A549 (cell line): ENCODE results near the gene BPGM. TPM values are rescaled to one million over a fixed set of nuclear protein-coding genes. Genes with fewer than 3 reads are reported as not detected.

ENCODE experiments used
- ATAC-seq, 2 experiments: fragments of 200-7000 bp in 1 of 2; fragments of >200 bp in 1 of 2; cut with Nextera tagmentation in 1 of 2; cut with Tn5 transposase in 1 of 2; 3 replicates each; pipeline versions ENCODE4 v1.8.0 to v1.9.1; 2018 to 2020; ENCODE audit warnings: mild to moderate bottlenecking in 1 of 2, moderate library complexity in 1 of 2
- CTCF ChIA-PET: fragments of 300-600 bp; sonication (Branson Sonifier 250); formaldehyde crosslinking; extraction: SDS; loops from one replicate; lab custom pipeline; 2021; ENCODE audit warnings: antibody characterized with exemption, inconsistent platforms; lab: Yijun Ruan, JAX
- POLR2A ChIA-PET: fragments of 350-600 bp; formaldehyde crosslinking; extraction: SDS; loops from one replicate; lab custom pipeline; 2021; ENCODE audit warnings: antibody characterized with exemption, inconsistent platforms; lab: Yijun Ruan, JAX
- DNase-seq, 2 experiments: peaks; one replicate each; pipeline versions ENCODE4 v3.0.0 to v3.0.0-alpha.2; 2011 to 2016; ENCODE audit warnings: low read depth in 1 of 2, low spot score in 1 of 2
- FAIRE-seq: peaks from 2 replicates; lab custom pipeline; 2011; peaks lifted over from hg19 to GRCh38; lab: Jason Lieb, UNC
- H3K27ac ChIP-seq, 2 experiments: fragments of >200 bp; sonication (Bioruptor Twin); formaldehyde crosslinking; 3 replicates each; pipeline ENCODE4 v1.5.1; 2016 to 2017
- H3K4me1 ChIP-seq: fragments of >200 bp; sonication (Bioruptor Twin); formaldehyde crosslinking; 3 replicates; pipeline ENCODE4 v1.6.1; 2016
- H3K4me2 ChIP-seq: fragments of >200 bp; sonication (Bioruptor Twin); formaldehyde crosslinking; 3 replicates; pipeline ENCODE4 v1.6.1; 2016
- H3K4me3 ChIP-seq: fragments of >200 bp; sonication (Bioruptor Twin); formaldehyde crosslinking; 3 replicates; pipeline ENCODE4 v1.5.1; 2016
- H3K9me3 ChIP-seq: fragments of >200 bp; sonication (Bioruptor Twin); formaldehyde crosslinking; 3 replicates; pipeline ENCODE4 v1.6.1; 2016
- BCL3 ChIP-seq: fragments of >200 bp; sonication (Bioruptor Twin); formaldehyde crosslinking; IDR thresholded peaks from 3 replicates; pipeline ENCODE4 v1.6.1; 2016
- BHLHE40 ChIP-seq: IDR thresholded peaks from 2 replicates; pipeline ENCODE4 v1.6.1; 2012; ENCODE audit warnings: low read depth, low read length, inconsistent platforms
- CEBPB ChIP-seq, 2 experiments: fragments of >200 bp in 1 of 2; sonication (Bioruptor Twin) in 1 of 2; formaldehyde crosslinking in 1 of 2; IDR thresholded peaks; 2 replicates each; pipeline ENCODE4 v1.6.1; 2012 to 2016
- CHD4 ChIP-seq: fragments of 200-600 bp; sonication (generic); IDR thresholded peaks from 2 replicates; pipeline ENCODE4 v1.6.1; 2016; ENCODE audit warnings: antibody characterized with exemption, mild to moderate bottlenecking, borderline replicate concordance
- EHMT2 ChIP-seq: fragments of 200-600 bp; sonication (generic); IDR thresholded peaks from 2 replicates; pipeline ENCODE4 v1.6.1; 2016; ENCODE audit warnings: antibody characterized with exemption, low read depth, mild to moderate bottlenecking, moderate library complexity
- EP300 ChIP-seq, 2 experiments: fragments of >200 bp; sonication (Bioruptor Twin); formaldehyde crosslinking; IDR thresholded peaks; 2 replicates in 1 of 2; 3 replicates in 1 of 2; pipeline ENCODE4 v1.6.1; 2016 to 2017
- ESRRA ChIP-seq: fragments of 150-350 bp; IDR thresholded peaks from 2 replicates; pipeline ENCODE4 v1.6.1; 2014; ENCODE audit warnings: mild to moderate bottlenecking, low read length, borderline replicate concordance
- FOSL2 ChIP-seq, 2 experiments: fragments of 450-650 bp in 1 of 2; fragments of >200 bp in 1 of 2; sonication (Bioruptor Twin) in 1 of 2; formaldehyde crosslinking; IDR thresholded peaks; 2 replicates each; pipeline versions ENCODE4 v1.5.0 to v1.6.1; 2016 to 2020; ENCODE audit warnings: mild to moderate bottlenecking in 1 of 2, moderate library complexity in 1 of 2
- FOXS1 ChIP-seq: fragments of 250-450 bp; sonication (Bioruptor Pico); IDR thresholded peaks from 2 replicates; pipeline ENCODE4 v1.5.0; 2020; ENCODE audit warnings: mild to moderate bottlenecking, moderate library complexity
- GATA3 ChIP-seq: IDR thresholded peaks from 2 replicates; pipeline ENCODE4 v1.6.1; 2012; ENCODE audit warnings: borderline replicate concordance
- HDAC2 ChIP-seq: fragments of 200-600 bp; sonication (generic); IDR thresholded peaks from 2 replicates; pipeline ENCODE4 v1.6.1; 2016
- HMGXB4 ChIP-seq: fragments of 250-450 bp; sonication (Bioruptor Pico); IDR thresholded peaks from 2 replicates; pipeline ENCODE4 v1.5.0; 2021; ENCODE audit warnings: mild to moderate bottlenecking, moderate library complexity, borderline replicate concordance
- HOXA7 ChIP-seq: fragments of 250-450 bp; sonication (Bioruptor Pico); IDR thresholded peaks from 2 replicates; pipeline ENCODE4 v1.5.0; 2020; ENCODE audit warnings: mild to moderate bottlenecking, moderate library complexity
- HOXB13 ChIP-seq: fragments of 250-450 bp; sonication (Bioruptor Pico); IDR thresholded peaks from 2 replicates; pipeline ENCODE4 v1.5.0; 2020; ENCODE audit warnings: low read depth, mild to moderate bottlenecking, moderate library complexity
- JUN ChIP-seq, 2 experiments: fragments of >200 bp; sonication (Bioruptor Twin); formaldehyde crosslinking; IDR thresholded peaks; 2 replicates in 1 of 2; 3 replicates in 1 of 2; pipeline ENCODE4 v1.6.1; 2016 to 2017
- MAZ ChIP-seq: fragments of 150-350 bp; IDR thresholded peaks from 2 replicates; pipeline ENCODE4 v1.6.1; 2014; ENCODE audit warnings: antibody characterized with exemption, low read depth, low read length, borderline replicate concordance
- MYC ChIP-seq: IDR thresholded peaks from 2 replicates; pipeline ENCODE4 v1.6.1; 2012; ENCODE audit warnings: mild to moderate bottlenecking, inconsistent platforms, low read length, improper control_type of control experiment, borderline replicate concordance
- NPAS2 ChIP-seq: fragments of 250-450 bp; sonication (Bioruptor Pico); IDR thresholded peaks from 2 replicates; pipeline ENCODE4 v1.8.0; 2022; ENCODE audit warnings: mild to moderate bottlenecking, moderate library complexity, borderline replicate concordance
- PBX3 ChIP-seq: IDR thresholded peaks from 2 replicates; pipeline ENCODE4 v1.6.1; 2012
- PHF8 ChIP-seq: fragments of 200-600 bp; sonication (generic); IDR thresholded peaks from 2 replicates; pipeline ENCODE4 v1.6.1; 2016; ENCODE audit warnings: low read depth, mild to moderate bottlenecking, antibody characterized with exemption, moderate library complexity, borderline replicate concordance
- POLR2AphosphoS2 ChIP-seq: conservative IDR thresholded peaks from 2 replicates; pipeline ENCODE4 v1.6.1; 2012; ENCODE audit warnings: low read length, improper control_type of control experiment, inconsistent platforms
- RAD21 ChIP-seq, 2 experiments: fragments of >200 bp in 1 of 2; sonication (Bioruptor Twin) in 1 of 2; formaldehyde crosslinking in 1 of 2; IDR thresholded peaks in 1 of 2; conservative IDR thresholded peaks in 1 of 2; 2 replicates in 1 of 2; 3 replicates in 1 of 2; pipeline ENCODE4 v1.6.1; 2012 to 2018; ENCODE audit warnings: inconsistent platforms in 1 of 2
- RCOR1 ChIP-seq: fragments of 150-350 bp; IDR thresholded peaks from 2 replicates; pipeline ENCODE4 v1.6.1; 2014; ENCODE audit warnings: antibody characterized with exemption, low read length, low read depth
- REST ChIP-seq: fragments of 200-600 bp; sonication (generic); IDR thresholded peaks from 2 replicates; pipeline ENCODE4 v1.6.1; 2016; ENCODE audit warnings: antibody characterized with exemption, mild to moderate bottlenecking, moderate library complexity
- RFX5 ChIP-seq: fragments of 450-650 bp; IDR thresholded peaks from 2 replicates; pipeline ENCODE4 v1.7.1; 2014; ENCODE audit warnings: antibody characterized with exemption, mild to moderate bottlenecking, moderate library complexity
- SMC3 ChIP-seq: fragments of >200 bp; sonication (Bioruptor Twin); formaldehyde crosslinking; IDR thresholded peaks from 3 replicates; pipeline ENCODE4 v1.6.1; 2018; ENCODE audit warnings: inconsistent platforms
- WGBS: methylation state at CpG from one replicate; pipeline ENCODE4 v1.1.6; 2017; ENCODE audit errors: missing lambda C conversion rate; 5-methylcytosine and 5-hydroxymethylcytosine counted together
- polyA plus RNA-seq, 4 experiments: library from polyadenylated mRNA; depleted of rRNA in 3 of 4; stranded (reverse); fragments of >200 nt; fragmentation: RNase III in 1 of 4; extraction: RNeasy Plus Mini Kit Qiagen cat#74134 plus additional on column Dnase treatment in 1 of 4; gene quantifications; 2 replicates in 3 of 4; 3 replicates in 1 of 4; pipeline ENCODE4 v1.2.3, GENCODE V29; 2011 to 2017

Gene BPGM
- polyA plus RNA-seq, 2 of the 4 experiments (the other 2 are of a cell fraction): 19.4 to 28.3 TPM

GRCh38 chr7:134649226-134649775 is 2.6 kb downstream of the BPGM start:
- no peak for FAIRE-seq
- DNase-seq: no peak
- H3K4me2 ChIP-seq: no peak overlapping the region

GRCh38 chr7:134651991-134652390 is 5.3 kb downstream of the BPGM start:
- ChIA-PET CTCF (interaction anchor here (0.7 to 1.2 kb wide), 2 partner anchors 19 to 115 kb away, joined by 3 read pairs; no protein-coding TSS in a partner anchor), POLR2A (no interaction called here)
- Histone ChIP-seq H3K27ac (no peak overlapping the region), H3K4me2 (no peak overlapping the region), H3K9me3 (no peaks in the 10 kb centered on the region), H3K4me3 (no peak overlapping the region), H3K4me1 (no peaks in the 10 kb centered on the region)
- WGBS: 92% methylated on average over 4 of the region's 4 CpGs
- DNase-seq: no peak
- FAIRE-seq: no peak
- no peak for ATAC-seq
- TF ChIP-seq HOXA7 (CRISPR knock-in tag): no peak
- no peak for TF ChIP-seq GATA3
- TF ChIP-seq BCL3: no peak
- TF ChIP-seq RCOR1: no peak
- no peak for TF ChIP-seq MYC
- TF ChIP-seq RAD21 (conservative IDR thresholded peaks at IDR 0.05 in 1 of 2, IDR thresholded peaks at IDR 0.05 in 1 of 2): no peak
- no peak for TF ChIP-seq CHD4
- no peak for TF ChIP-seq PHF8
- TF ChIP-seq CEBPB (IDR thresholded peaks at IDR 0.05): no peak
- no peak for TF ChIP-seq POLR2AphosphoS2
- no peak for TF ChIP-seq HDAC2

More at GRCh38 chr7:134649226-134649775, 2.6 kb downstream of the BPGM start:
- CTCF ChIA-PET: interaction anchor here (0.6 to 8.2 kb wide), 4 partner anchors 11 to 217 kb away, joined by 3 to 80 read pairs (median 3); no protein-coding TSS in a partner anchor
- no peak for ATAC-seq
- H3K27ac ChIP-seq: no peak overlapping the region
- H3K4me1 ChIP-seq: peaks cover 9% of the 10 kb centered on the region; the same call in 2 of the 3 replicates
- WGBS: 87% methylated on average over 3 of the region's 3 CpGs
- H3K4me3 ChIP-seq: no peak overlapping the region
- H3K9me3 ChIP-seq: no peaks in the 10 kb centered on the region
- POLR2A ChIA-PET: no interaction called here
- TF ChIP-seq HOXB13 (CRISPR knock-in tag) (no peak), FOSL2 (IDR thresholded peaks at IDR 0.05) (no peak), FOSL2 (CRISPR knock-in tag; IDR thresholded peaks at IDR 0.05) (no peak), SMC3 (no peak), HMGXB4 (CRISPR knock-in tag) (no peak), NPAS2 (no peak), REST (no peak), JUN (IDR thresholded peaks at IDR 0.05) (no peak), MAZ (no peak), EP300 (IDR thresholded peaks at IDR 0.05) (no peak), RFX5 (no peak), EHMT2 (no peak), PBX3 (no peak), ESRRA (no peak), FOXS1 (CRISPR knock-in tag) (no peak), RAD21 (conservative IDR thresholded peaks at IDR 0.05 in 1 of 2, IDR thresholded peaks at IDR 0.05 in 1 of 2) (no peak), POLR2AphosphoS2 (no peak), BHLHE40 (no peak)
